HCT116 (cell line): ENCODE results near the gene RIMS1.

Source experiments
- CEBPB ChIP-seq: IDR thresholded peaks from 2 replicates; pipeline ENCODE4 v1.6.1; 2012; ENCODE audit warnings: low read depth
- EGR1 ChIP-seq: IDR thresholded peaks from 2 replicates; pipeline ENCODE4 v1.6.1; 2012; ENCODE audit warnings: low read depth
- EZH2 ChIP-seq: fragments of 200-600 bp; sonication (generic); IDR thresholded peaks from 2 replicates; pipeline ENCODE4 v1.6.1; 2017; ENCODE audit warnings: antibody characterized with exemption, mixed run types
- EZH2phosphoT487 ChIP-seq: fragments of 200-600 bp; IDR thresholded peaks from 2 replicates; pipeline ENCODE4 v1.6.1; 2018; ENCODE audit warnings: antibody characterized with exemption, borderline replicate concordance
- JUND ChIP-seq: IDR thresholded peaks from 2 replicates; pipeline ENCODE4 v1.6.1; 2012
- POLR2A ChIP-seq: IDR thresholded peaks from 2 replicates; pipeline ENCODE4 v1.7.0; 2011; ENCODE audit warnings: borderline replicate concordance; ENCODE audit not compliant: insufficient read depth, insufficient read length; ENCODE audit errors: extremely low read depth
- POLR2AphosphoS5 ChIP-seq: IDR thresholded peaks from 2 replicates; pipeline ENCODE4 v1.6.1; 2011; ENCODE audit warnings: mild to moderate bottlenecking, low read depth, low read length, moderate library complexity
- REST ChIP-seq: IDR thresholded peaks from 2 replicates; pipeline ENCODE4 v1.6.1; 2012; ENCODE audit warnings: low read depth
- SP1 ChIP-seq: IDR thresholded peaks from 2 replicates; pipeline ENCODE4 v1.6.1; 2012; ENCODE audit warnings: low read depth
- TCF7L2 ChIP-seq: IDR thresholded peaks from 2 replicates; pipeline ENCODE4 v1.7.0; 2011; ENCODE audit warnings: borderline replicate concordance, inconsistent platforms; ENCODE audit not compliant: insufficient read depth, insufficient read length; ENCODE audit errors: extremely low read depth
- YY1 ChIP-seq: IDR thresholded peaks from 2 replicates; pipeline ENCODE4 v1.6.1; 2011; ENCODE audit warnings: low read length, low read depth, moderate library complexity, mild to moderate bottlenecking; ENCODE audit not compliant: insufficient replicate concordance; ENCODE audit errors: extremely low read depth
- ZNF274 ChIP-seq: fragments of 200-500 bp; sonication (Bioruptor generic); IDR thresholded peaks from 2 replicates; pipeline ENCODE4 v1.6.1; 2014; ENCODE audit warnings: mild to moderate bottlenecking, low read depth, low read length, inconsistent platforms
- TF ChIP-seq, protein P1 (sequence below), 3 experiments: fragments of 200-600 bp in 1 of 3; sonication (generic) in 1 of 3; IDR thresholded peaks in 2 of 3; conservative IDR thresholded peaks in 1 of 3; 2 replicates each; pipeline ENCODE4 v1.5.1; 2012 to 2017; ENCODE audit warnings: low read depth in 2 of 3, low read length in 2 of 3, antibody characterized with exemption in 1 of 3, borderline replicate concordance in 1 of 3, control low read depth in 1 of 3, mild to moderate bottlenecking in 1 of 3, mixed read lengths in 1 of 3, mixed run types in 1 of 3, moderate library complexity in 1 of 3; ENCODE audit not compliant: insufficient read depth in 1 of 3
- TF ChIP-seq, protein P2 (sequence below): IDR thresholded peaks from 2 replicates; pipeline ENCODE4 v1.6.1; 2011; ENCODE audit warnings: mild to moderate bottlenecking, low read length, moderate library complexity; ENCODE audit not compliant: insufficient replicate concordance; ENCODE audit errors: extremely low read depth

- TF ChIP-seq, protein P1, sequence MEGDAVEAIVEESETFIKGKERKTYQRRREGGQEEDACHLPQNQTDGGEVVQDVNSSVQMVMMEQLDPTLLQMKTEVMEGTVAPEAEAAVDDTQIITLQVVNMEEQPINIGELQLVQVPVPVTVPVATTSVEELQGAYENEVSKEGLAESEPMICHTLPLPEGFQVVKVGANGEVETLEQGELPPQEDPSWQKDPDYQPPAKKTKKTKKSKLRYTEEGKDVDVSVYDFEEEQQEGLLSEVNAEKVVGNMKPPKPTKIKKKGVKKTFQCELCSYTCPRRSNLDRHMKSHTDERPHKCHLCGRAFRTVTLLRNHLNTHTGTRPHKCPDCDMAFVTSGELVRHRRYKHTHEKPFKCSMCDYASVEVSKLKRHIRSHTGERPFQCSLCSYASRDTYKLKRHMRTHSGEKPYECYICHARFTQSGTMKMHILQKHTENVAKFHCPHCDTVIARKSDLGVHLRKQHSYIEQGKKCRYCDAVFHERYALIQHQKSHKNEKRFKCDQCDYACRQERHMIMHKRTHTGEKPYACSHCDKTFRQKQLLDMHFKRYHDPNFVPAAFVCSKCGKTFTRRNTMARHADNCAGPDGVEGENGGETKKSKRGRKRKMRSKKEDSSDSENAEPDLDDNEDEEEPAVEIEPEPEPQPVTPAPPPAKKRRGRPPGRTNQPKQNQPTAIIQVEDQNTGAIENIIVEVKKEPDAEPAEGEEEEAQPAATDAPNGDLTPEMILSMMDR (IDR thresholded peaks at IDR 0.05 in 2 of 3, conservative IDR thresholded peaks at IDR 0.05 in 1 of 3; ENCODE audit: borderline replicate concordance in 1 of 3, insufficient read depth in 1 of 3, low read depth in 2 of 3, low read length in 2 of 3), result no peak
- TF ChIP-seq POLR2AphosphoS5, result no peak
- TF ChIP-seq REST, result no peak
- no peak for TF ChIP-seq ZNF274
- no peak for TF ChIP-seq POLR2A
- TF ChIP-seq, protein P2, sequence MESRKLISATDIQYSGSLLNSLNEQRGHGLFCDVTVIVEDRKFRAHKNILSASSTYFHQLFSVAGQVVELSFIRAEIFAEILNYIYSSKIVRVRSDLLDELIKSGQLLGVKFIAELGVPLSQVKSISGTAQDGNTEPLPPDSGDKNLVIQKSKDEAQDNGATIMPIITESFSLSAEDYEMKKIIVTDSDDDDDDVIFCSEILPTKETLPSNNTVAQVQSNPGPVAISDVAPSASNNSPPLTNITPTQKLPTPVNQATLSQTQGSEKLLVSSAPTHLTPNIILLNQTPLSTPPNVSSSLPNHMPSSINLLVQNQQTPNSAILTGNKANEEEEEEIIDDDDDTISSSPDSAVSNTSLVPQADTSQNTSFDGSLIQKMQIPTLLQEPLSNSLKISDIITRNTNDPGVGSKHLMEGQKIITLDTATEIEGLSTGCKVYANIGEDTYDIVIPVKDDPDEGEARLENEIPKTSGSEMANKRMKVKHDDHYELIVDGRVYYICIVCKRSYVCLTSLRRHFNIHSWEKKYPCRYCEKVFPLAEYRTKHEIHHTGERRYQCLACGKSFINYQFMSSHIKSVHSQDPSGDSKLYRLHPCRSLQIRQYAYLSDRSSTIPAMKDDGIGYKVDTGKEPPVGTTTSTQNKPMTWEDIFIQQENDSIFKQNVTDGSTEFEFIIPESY, result no peak
- TF ChIP-seq JUND, result no peak
- no peak for TF ChIP-seq EZH2phosphoT487
- TF ChIP-seq EGR1, result no peak
- no peak for TF ChIP-seq YY1
- no peak for TF ChIP-seq CEBPB
- TF ChIP-seq TCF7L2, result no peak
- TF ChIP-seq EZH2, result no peak
- TF ChIP-seq SP1, result no peak
Measured at GRCh38 chr6:72040111-72040510, 153.8 kb downstream of the RIMS1 start.
